Putamen (tissue), 1 donor: ENCODE results near the gene RAD51B.
A peak's percentile ranks its signal among the peaks of the same experiment; 100 is the strongest.

Experiments used
- DNase-seq: peaks from one replicate; pipeline ENCODE4 v3.0.0-alpha.2; 2016; ENCODE audit warnings: low spot score

The RAD51B gene

GRCh38 chr14:68386950-68387779 lies 567.6 kb downstream of the RAD51B start:
- no peak for DNase-seq

- no peak for DNase-seq
Observed at GRCh38 chr14:68389943-68390342, 570.4 kb downstream of the RAD51B start.

GRCh38 chr14:68390741-68391140 lies 571.2 kb downstream of the RAD51B start:
- DNase-seq: no peak

- no peak for DNase-seq
Observed at GRCh38 chr14:68391311-68392014, 571.9 kb downstream of the RAD51B start.

DNA sequence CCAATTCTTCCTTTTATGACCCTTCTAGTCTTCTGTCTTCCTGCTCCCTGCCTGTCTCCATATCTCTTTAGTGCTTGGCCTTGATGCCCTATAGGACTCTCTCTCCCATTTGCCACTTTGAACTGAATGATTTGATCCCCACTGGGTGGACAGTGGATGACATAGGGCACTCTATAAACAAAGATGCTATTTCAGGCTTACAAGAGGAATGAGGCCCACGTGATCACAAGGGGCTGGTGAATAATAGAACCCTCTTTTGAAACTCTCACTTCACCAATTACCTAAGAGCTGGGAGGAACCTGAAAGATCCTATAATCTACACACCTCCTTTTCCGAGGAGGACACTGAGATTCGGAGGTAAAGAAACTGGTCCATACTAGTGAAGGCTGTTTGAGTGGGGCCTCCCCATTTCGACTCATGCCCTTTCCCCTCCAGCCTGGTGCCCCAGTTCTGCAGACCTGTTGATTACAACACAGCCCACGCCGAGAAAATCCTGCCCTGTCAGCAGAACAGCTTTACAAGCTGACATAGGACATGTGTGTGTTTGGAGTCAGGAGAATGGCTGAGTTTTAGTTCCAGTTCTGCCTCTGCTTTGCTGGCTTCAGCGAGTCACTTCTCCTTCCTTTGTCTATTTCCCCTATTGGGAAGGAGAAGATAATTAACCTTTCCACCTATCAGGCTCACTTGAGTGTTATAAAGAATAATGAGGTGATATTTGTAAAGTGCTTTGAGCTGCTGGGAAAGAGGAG lies 573.0 kb downstream of the RAD51B start:
- peak; percentile 40 for DNase-seq

GRCh38 chr14:68393259-68393658 lies 573.7 kb downstream of the RAD51B start:
- no peak for DNase-seq

DNA sequence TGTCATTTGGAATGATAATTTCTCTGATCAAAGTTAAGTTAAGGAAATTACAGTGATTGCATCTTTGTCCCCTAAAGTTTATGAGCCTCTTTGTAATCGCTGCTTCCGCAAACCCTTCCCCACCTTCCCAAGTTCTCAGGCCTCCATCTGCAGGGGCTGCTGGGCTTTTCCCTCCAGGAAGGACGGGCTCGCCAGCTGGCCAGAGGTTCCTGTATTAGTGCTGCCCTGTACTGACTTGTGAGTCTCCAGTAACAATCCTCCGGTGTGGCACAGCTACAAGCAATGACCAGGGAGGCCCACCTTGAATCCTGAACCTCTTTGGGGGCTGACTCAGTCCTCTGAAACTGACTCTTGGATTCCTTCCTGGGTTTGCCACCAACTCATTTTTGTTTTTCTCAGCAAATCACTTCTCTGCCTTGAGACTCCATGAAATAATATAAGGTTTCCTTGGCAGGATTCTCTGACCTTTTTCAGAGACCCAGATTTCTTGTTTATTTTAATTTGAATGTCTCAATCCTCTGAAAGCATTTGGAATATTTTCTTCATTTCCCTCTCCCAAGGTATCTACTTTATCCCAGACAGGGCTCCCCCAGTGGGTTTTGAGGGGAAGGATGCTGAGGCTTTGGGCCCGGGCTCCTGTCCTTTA lies 574.7 kb downstream of the RAD51B start:
- DNase-seq: no peak

GRCh38 chr14:68394764-68395143 lies 575.2 kb downstream of the RAD51B start:
- DNase-seq: no peak

GRCh38 chr14:68395604-68396003 lies 576.0 kb downstream of the RAD51B start:
- DNase-seq: no peak

DNA sequence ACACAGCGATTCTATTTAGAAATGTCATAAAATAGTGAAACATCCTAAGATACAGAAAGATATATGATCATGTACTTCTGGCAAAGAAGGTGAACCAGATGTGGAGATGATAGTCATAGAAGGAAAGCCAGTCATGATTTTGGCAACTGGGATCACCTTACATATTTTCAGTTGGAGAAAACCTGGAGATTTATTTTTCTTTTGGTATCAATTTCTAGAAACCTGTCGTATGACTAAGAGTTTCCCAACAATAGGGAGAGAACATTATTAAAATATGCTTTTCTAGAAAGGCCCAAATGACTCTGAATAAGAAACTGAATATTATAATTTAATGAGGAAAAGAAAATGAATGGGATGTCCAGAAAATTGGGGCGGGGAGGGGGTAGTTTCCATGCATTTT lies 576.9 kb downstream of the RAD51B start:
- no peak for DNase-seq

- DNase-seq: peak; percentile 43
Observed at GRCh38 chr14:68397371-68397811, 577.8 kb downstream of the RAD51B start.

DNA sequence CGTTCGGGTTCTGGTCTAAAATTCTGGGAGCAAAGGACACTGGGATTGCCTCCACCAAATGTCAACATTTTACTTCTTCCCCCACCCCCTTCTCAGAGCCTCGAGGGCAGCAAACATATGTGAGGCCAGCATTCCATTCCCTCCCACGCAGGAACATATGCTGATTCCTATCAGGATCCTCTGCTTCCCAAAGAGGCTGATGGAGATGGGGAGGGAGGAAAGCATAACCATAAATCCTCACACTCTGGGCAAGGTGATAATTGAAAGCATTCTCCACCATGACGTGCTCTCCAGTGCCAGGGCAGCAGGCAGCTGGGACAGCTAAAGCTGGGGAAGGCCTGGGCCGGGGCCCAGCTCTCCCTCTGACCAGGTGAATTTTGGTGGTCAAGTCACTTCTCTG lies 578.2 kb downstream of the RAD51B start:
- DNase-seq: no peak

DNA sequence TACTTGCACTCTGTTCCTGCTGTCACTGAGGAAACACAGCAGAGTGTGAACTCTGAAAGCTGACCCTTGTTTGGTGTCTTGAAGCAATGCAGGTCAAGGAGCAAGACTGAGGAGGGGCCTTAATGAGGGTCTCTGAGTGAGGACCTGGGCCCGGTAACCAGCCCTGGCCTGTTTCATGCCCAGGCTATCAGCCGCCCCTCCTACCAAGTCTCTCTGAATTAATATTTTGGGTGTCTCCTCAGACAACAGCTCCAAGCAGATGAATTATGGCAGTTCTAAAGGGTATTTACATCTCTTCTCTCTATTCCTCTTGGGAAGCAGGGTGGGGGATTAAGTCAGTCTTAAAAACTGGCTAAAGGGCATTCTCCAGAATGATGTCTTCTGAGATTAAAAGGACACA lies 578.8 kb downstream of the RAD51B start:
- DNase-seq: no peak

DNA sequence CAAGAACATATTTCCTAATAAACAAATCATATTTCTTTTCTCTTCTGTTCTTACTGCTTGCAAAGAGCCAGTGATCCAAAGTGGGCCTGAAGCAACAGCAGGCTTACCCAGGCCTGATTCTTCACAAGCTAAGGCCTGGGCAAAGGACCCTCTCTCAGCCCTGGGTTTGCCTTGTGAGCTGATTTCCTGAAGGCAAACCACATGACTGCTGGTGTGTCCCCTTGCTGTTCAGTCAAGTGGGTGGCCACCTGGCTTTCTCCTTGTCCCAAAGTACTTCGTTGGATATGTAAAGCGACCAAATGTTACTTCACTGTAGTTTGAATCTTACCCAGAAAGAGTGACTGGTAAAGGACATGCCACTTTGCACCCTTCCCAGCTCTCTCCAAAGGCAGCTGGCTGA lies 580.4 kb downstream of the RAD51B start:
- DNase-seq: no peak

DNA sequence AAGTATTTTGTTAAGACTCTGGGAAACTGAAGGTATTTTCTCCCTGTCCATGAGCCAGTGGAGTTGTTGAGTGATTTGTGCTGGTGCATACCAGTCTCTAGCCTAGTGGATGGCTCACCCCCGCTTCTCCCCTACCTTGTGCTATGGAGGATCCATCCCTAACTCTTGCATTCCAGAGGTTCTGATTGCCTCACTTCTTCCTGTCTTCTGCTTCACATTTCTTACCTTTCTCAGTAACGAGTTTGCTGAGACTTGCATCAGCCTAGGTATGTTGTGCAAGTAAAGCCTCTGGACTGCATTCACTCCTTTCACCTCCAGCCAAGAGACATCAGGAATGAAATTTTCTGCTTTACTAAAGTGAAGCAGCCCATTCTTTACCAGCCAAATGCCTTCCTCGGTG lies 581.7 kb downstream of the RAD51B start:
- no peak for DNase-seq

DNA sequence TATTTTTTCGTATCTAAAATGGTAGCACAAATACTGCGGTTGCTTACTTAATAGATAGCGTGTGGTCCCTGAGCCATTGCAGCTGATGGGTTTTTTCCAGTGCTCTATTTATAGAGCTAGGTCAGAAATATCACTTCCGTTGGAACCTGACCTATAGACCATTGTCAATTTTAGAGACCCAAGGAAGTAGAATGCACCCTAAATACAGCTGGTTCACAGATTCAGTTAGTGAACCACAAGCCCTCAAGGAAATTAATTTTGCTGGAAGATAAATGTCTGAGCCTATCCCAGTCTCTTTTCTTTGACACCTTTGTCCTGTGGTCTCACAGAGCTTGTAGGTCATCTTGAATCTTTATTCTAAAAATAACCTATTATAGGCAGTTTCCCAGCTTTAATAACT lies 582.3 kb downstream of the RAD51B start:
- no peak for DNase-seq

- no peak for DNase-seq
Observed at GRCh38 chr14:68402525-68403101, 583.0 kb downstream of the RAD51B start.

DNA sequence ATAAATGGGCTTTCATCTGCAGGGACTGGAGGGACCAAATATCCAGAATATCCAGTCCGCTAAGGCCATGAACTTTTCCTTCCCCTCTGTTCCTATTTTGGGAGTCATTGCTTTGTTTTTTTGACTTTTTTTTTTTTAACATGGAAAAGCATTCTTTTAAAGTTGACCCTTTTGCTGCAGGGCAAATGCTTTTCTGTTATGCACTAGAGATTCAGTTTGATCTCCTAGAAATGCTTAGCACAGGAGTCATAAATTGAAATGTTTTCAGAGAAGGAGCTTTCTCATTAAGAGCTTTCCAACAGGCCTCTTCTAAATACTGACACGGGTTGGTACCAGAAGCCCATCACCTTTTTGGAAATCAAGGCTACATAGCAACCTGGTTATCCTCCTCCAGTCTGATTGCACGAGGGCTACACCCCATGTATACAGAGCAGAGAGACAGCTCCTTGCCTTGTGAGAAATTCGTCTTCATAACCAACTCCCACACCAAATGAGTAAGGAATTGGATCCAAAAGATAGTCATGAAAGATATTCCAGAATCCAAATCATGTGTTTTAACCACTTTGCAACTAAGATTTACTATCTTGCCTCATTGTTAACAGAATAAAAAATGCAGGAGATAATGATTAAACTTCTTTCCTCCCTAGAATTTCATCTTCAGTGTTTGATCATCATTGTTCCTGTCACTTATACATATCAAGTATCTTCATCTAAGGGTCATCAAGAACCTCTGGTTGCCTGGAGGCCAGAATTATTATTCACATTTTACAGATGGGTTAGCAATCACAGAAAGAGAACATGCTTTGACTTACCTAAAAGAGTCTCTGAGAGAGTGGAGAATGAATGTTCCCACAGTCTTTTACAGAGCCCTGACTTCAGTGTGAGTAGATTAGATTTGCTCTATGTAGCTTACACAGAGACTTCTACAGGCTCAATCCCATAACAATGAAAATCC lies 583.9 kb downstream of the RAD51B start:
- no peak for DNase-seq

GRCh38 chr14:68404146-68404527 lies 584.6 kb downstream of the RAD51B start:
- DNase-seq: no peak

DNA sequence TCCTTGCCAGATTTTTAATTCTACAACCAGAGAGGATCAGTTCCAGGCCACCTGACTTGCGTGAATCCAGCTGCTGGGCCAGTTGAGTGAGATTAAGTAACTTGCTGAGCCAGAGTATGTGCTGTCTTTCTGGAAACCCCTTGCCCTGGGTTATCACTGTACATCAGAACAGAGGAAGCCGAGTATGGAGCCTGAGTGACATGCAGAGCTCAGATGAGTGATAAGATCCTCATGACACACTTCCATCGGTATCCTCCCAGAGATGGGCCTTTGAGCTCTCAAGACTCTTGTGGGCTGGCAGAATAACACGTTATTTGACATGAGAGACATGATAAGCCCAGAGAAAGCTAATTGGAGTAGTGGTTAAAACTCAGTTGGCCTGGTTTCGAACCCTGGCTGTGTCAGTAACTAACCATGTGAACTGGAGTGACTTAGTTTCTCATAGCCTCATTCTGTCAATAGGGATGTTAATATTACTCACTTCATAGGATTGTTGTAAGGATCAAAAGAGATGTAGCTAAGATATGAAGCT lies 585.1 kb downstream of the RAD51B start:
- DNase-seq: no peak
